ENCODE measurements around the gene SART1.

DNA sequence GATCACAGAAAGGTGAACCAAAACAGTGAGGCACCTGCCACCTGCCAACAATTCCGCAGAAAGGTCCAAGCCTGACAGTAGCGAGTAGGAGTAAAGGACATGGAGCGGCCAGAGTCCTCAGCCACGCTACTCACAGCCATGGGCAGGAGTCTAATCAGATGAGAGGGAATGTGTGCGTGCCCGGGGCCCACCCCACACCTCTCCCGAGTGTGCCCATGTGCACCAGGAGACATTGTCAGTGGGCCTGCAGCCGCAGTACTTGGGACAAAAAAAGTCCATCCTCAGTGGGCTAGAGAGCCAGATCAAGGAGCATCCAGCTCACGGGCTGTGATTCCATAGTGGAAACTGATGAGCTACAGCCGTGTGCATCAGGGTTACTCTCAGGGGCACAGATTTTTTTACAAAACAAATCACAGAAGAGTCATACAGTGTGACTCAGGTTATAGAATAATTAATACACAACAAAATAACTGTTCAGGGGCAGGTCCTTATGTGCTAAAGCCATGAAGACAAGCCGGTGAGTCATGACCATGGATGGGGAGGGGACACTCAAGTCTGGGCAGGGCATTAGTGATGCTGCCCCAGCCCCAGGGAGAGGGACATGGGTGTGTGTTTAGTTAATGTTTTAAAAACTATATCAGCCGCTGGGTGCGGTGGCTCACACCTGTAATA lies 12.0 kb downstream of the SART1 start:
- TF ChIP-seq, protein P1, sequence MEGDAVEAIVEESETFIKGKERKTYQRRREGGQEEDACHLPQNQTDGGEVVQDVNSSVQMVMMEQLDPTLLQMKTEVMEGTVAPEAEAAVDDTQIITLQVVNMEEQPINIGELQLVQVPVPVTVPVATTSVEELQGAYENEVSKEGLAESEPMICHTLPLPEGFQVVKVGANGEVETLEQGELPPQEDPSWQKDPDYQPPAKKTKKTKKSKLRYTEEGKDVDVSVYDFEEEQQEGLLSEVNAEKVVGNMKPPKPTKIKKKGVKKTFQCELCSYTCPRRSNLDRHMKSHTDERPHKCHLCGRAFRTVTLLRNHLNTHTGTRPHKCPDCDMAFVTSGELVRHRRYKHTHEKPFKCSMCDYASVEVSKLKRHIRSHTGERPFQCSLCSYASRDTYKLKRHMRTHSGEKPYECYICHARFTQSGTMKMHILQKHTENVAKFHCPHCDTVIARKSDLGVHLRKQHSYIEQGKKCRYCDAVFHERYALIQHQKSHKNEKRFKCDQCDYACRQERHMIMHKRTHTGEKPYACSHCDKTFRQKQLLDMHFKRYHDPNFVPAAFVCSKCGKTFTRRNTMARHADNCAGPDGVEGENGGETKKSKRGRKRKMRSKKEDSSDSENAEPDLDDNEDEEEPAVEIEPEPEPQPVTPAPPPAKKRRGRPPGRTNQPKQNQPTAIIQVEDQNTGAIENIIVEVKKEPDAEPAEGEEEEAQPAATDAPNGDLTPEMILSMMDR (IDR thresholded peaks at IDR 0.05) = no peak
- no peak for TF ChIP-seq POLR2A (IDR thresholded peaks at IDR 0.05)

All from esophagus squamous epithelium (tissue), 4 donors.